HG03196 (cell line): ENCODE data around the gene RAX2.

Source experiments
- ATAC-seq: cut with Tn5 transposase; IDR thresholded peaks from one replicate; pipeline ENCODE4 v1.9.1; 2021; ENCODE audit not compliant: unreplicated experiment

The RAX2 gene

DNA sequence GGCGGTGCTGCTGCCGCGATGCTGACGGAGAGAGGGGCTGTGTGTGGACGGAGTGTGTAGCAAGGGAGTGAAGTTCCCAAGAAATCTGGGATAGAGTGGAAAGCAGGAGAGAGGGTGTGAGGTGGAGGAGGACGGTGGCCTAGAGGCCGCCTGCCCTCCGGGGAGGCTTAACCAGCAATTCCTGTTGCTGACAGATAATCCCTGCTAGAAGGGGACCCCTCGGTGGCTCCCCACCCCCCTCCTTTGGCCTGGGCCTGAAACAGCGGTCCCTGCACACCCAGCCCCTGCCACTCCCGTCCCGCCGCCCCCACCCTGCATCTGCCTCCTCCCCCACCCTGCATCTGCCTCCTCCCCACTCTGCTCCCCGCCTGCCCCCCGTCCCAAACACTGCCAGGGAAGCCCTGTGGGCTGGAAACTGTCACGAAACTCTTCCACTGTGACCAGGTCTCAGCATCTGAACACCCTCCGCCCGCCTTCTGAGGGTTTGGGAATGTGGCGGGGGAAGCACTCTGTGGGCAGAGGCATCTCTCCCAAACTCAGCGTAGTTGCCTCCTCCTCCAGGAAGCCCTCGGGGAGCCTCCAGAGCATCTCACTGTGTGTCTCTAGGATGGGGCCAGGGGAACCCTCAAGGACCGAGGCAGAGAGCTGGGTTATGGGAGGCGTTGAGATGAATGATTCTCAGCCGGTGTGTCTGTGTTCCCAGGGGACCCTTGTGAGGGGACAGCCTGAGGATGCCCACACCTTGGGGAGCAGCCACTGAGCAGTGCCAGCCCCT lies 31.3 kb upstream of the RAX2 start:
- no peak for ATAC-seq

DNA sequence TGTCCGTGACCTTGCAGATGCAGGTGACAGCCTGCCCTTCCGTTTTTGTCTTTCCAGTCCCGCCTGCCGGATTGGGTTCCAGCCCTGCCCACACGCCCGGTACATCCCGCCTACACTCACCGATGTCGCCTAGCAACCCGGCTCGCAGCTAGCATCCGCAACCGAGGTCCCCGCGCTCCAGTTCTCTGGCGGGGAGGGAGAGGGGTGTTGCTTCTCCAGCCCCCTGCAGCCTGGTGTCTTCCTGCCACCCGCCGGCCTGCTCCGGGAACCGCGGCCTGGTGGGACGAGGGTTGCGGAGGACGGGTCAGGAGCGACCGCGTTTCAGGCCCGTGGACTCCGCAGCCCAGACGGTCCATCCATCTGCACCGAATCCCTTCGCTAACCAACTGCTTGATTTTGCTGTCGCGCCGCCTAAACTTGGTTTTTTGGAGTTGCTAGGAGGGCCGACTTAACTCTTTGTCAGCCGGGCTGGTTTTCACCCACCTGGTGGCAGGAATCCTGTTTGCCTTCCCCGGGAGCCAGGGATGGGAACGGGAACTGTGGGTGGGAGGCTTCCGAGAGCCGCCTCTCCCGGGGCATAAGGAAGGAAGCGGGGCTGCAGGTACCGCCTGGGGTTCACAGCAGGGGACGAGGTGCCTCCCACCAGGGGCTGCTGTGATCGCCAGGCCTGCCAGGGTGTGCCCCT lies 29.5 kb upstream of the RAX2 start:
- no peak for ATAC-seq

DNA sequence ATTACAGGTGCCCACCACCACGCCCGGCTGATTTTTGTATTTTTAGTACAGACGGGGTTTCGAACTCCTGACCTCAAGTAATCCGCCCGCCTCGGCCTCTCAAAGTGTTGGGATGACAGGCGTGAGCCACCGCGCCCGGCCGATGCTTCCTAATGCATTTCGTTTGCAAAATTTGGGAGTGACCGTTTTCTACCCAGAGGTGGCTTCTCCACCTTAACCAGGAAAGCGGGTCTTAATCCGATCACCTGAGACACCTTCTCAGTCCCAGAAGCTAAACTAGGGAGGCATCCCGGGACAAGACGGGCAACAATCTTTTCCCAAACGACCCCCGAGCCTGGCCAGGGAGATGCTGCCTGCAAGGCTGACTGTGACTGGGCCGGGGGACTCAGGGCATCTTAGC lies 29.0 kb upstream of the RAX2 start:
- ATAC-seq, result no peak

DNA sequence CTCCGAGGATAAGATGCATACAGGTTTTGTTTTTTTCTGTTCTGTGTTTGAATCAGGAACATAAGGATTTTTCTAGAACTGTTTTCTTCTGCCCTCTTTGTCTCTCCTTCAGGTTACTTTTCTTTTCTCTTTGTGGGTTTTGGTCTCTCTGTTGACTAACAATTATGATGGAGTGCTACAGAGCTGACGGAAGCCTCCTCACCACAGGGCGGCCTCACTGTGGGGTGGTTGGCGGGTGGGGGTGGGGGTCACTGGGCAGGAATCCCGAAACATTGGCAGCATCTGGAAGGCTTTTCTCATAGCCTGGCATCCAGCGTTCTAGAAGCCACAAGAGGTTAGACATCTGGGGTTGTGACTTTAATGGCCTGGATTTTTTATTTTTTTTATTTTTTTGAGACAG lies 26.1 kb upstream of the RAX2 start:
- ATAC-seq, result no peak

DNA sequence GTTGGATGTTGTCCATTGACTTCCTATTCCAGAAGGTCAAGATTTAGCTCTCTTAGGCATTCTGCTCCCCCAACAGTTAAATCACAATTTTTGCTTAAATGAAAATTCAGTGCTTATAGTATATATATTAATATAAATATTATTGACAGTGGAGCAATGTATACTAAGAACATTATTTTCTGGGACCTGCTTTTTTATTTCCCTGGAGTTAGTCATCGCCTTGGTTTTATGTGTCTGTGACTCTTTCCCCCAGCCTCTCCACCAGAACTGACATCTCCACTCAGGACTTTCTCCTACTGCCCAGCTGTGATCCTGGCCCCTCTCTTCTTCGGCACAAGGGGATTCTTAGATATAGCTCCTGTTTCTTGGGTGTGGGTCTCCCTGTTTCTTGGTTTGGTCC lies 24.3 kb upstream of the RAX2 start:
- no peak for ATAC-seq

DNA sequence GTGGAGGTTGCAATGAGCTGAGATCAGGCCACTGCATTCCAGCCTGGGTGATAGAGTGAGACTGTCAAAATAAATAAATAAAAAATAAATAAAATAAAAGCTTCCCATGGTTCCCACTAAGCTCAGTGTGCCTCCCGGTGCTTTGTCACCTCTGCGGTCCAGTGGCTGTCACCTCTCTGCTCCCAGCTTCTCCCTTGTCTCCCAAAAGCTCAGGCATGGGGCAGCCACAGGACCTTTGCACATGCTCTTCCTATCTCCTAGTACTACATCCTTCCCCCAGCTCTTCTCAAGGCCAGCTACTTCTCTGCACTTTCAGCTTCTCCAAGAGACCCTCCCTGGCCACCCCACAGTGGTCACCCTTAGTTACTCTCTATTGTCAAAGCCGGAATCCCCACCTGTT lies 21.8 kb upstream of the RAX2 start:
- ATAC-seq, result no peak

DNA sequence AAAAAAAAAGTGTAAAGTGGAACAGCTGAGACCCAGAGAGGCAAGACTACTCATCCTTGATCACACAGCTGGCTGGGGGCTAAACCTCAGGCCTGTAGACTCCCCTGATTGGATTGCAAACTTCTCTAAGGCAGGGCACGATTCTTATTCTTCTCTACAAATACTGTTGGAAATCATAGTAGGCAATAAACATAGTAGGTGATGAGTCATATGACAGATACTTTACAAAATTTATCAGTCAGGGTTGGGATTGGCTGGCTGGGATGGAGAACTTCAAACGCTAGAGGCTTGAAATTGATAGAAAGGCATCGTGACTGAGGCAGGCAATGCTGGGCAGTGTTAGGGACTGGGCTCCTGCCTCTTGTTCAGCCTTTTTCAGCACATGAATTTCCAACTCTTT lies 20.1 kb upstream of the RAX2 start:
- ATAC-seq, result no peak

DNA sequence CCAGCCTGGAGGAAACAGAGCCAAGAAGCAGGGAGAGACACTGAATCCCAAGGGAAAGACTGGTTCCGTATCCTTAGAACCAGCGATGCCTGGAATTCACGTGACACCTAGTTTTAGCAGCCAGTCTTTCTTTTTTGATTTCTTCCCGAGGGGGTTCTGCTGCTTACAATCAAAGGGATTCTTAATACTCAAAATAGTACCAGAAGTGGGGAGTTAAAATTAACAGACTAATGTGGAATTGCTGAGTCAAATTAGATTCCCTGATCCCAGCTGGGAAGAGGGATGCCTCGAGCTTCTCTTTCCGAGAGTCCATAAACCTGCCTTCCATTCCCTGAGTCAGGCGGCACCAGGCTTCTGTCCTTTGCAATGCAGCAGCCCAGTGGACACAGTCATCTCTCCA lies 18.9 kb upstream of the RAX2 start:
- ATAC-seq, result no peak

DNA sequence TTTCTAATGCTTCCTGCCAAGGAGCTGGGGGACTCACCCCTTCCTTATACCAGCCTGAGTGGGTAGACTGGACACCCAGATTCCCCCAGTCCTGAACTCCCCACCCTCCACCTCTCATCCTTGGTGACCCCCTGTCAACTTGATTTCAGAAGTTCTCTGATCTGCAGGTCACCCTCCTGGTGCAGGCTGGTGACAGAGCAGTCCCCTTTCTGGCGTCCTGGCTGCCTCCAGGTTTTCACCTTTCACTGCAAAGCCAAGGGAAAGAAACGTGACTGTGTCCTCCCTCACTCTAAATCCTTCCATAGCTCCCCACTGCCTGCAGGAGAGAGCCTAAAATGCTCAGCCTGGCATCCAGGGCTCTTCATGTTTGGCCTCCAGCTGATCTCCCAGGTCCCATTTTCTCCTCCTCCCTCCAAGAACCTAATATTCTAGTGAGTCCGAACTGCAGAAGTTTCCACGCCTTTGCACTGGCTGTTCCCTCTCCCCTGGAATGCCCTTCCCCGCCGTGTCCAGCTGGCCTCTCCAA lies 18.2 kb upstream of the RAX2 start:
- no peak for ATAC-seq

DNA sequence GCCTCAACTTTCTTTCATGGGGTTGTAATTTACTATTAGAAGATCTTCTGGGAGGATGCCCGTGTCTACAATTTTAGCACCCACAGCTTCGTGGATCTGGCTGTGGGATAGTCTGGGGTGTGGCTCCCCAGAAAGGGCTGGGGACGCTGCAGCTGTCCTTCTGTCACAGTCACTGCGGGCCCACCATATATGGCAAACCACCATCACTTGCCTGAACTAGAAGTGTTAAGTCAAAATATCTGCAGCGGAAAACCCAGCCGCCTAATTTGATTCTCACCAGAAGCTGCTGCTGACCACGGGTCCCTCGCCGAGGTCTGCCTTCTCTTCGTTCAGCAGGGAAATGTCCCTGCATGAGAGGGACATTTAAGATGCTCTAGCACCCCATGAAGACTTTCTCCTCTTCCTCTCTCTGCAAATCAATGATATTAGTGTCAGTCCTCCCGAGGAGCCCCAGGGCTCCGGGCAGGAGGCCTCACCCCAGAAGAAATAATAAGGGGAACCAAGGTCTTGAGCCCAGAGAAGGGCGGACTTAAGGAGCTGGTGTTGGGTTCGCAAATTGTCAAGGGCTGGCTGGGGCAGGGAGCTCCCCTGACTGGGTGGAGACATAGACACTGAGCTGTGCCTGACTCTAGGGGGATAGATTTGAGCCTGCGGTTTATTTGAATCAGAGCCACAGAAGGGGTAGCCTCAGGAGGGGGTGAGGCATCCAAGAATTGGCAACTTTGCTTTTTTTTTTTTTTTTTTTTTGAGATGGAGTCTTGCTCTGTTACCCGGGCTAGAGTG lies 17.2 kb upstream of the RAX2 start:
- no peak for ATAC-seq

DNA sequence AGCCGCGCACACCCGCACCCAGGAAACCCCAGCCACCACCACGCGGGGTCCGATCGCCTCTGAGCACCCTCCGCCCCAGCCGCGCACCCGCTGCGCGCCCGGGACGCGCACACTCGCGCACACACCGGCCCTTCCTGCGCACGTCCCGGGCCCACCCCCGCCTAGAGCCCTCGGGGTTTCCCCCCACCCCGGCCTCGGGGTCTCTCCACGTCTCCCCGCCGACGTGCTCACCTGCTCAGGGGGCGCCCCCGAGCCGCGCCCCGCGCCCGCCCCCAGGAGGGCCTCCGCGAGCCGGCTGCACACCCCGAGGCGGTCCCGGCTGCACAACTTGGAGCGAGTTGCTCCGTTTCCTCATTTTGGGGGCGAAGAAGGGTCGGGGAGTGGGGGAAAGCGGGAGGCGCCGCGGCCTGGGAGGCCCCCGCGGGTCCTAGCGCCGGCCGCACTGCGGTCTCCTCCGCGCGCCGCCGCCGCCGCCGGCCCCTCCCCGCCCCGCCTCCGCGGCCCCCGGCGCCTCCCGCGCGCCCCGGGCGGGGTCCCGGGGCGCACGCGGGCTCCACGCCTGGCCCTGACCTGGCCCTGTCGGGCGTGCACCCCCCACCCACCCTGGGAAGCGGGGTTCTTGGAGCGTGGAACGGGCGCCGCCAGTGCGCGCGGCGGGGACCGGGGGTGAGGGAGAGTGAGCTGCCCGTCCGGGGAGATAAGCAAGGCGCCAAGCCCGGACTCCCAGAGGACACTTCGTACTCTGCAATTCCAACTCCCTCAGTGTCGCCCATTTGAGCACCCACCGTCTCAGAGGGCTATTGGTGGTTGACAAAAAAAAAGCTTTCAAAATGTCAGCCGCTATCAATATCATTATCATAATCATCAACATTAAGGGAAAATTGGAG lies 14.2 kb upstream of the RAX2 start, which contains the start of gene MATK:
Gene MATK (minus strand): TSS at position 444 of the 887 bp plus-strand sequence. CDS start 1,246 bp downstream, outside the sequence.
- no peak for ATAC-seq

DNA sequence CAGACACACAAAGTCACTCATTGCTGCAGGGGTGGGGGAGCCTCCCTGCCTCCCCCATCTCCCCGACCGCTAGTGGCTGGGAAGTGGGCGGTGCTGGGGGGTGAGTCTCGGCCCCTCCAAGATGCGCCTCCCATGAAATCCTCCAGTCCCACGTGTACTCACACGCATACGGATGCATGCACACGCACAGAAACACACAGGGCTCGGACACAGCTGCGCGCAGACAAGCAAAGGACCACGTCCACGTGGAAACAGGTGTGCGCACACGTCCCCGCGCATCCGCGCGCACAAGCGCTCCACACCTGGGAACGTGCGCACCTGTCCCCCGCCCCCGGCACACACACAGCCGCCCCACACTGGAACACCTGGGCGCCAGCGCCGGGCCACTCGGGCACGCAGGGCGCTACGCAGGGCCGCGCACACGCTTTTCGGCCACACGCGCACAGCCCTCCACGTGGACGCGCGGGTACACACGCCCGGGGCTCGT lies 13.5 kb upstream of the RAX2 start:
- ATAC-seq, result no peak

DNA sequence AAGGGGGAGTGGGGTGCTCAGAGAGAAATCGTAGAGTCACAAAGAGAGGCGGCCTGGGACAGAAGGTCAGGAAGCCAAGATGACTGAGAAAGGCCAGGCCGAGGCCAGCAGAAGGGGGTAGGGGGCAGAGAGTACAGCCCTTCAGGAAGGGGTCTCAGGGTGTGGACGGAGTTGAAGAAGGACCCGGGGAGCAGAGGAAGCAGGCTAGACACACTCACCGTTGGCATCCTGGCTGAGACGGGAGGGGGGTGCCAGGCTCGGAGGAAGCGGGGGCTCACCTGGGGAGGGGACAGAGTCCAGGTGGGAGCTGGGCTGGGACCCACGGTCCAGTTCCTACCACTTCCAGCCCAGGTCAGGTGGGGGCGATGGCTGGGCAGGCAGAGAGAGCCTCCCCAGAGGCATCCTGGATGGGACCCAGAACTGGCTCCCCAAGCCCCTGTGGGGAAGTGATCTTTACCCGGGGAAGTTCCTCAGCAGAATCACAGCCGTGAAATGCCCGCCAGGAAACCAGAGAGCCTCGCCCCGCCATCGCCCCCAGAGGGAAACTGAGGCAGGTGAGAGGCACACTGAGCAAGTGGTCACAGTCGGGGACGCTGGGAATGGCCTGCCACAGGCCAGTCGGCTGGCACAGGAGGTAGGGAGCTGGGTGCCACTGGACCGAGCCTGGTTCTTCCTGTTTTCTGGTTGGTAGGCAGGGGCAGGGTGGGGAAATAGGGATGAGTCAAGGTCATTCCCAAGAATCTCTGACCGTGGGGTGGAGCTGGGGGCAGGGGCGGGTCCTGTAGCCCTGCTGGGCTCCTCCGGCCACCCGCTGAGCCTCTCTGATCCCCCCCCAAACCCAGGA lies 12.8 kb upstream of the RAX2 start:
- no peak for ATAC-seq

DNA sequence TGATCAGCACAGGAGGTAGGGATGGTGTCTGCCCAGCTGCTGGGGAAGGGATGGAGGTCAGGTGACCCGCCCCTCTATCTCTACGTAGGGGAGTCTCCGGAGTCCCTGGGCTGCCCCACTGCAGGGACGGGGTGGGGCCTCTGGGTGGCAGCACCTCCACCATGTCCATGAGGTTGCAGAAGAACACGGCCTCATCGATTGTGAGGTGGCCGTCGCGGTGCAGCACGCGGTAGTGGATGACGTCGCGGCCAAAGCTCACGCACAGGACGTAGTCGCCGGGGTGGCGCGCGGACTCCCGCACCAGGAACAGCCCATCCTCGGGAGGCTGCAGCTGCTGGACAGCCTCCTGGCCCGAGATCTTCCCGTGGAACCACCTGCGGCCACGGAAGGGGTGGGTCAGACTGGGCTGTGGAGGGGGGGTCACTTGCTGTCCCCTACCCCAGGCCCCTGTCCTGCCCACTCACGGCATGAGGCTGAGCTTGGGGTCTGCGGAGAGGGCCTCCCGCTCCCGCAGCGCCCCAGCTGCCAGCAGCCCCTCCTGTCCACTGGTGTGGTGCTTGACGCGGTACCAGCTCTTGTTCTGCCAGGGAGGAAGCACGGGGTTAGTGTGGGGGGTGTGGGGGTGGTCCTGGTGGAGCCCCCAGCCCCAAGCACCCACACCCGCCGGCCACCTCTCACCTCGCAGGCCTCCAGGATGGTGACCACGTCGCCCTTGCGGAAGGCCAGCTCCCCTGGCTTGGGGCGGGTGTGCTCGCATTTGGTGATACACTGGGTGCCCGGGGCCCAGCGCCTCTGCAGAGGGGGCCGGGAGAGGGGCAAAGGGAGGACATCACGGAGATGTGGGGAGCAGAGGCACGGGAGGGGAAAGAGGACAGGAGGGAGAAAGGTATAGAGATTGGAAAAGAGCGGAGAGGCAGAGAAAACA lies 11.9 kb upstream of the RAX2 start:
- no peak for ATAC-seq

DNA sequence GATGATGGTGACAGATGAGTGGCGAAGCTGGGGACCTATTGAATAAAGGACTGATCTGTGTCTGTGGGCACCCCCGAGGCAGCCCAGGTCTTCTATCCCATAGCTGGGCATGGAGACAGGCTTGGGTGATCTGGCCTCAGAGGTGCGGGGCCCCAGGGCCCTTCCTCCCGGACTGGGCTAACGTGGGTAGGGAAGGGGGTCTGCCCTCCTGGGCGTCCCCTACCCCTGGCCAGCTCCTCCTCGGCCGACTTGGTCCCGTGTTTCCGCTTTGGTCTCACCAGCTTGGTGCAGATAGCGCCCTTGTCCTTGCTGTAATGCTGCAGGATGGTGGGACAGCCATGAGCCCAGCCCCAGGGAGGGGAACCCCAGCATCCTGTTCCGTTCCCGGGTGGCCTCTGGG lies 10.9 kb upstream of the RAX2 start:
- ATAC-seq, result no peak

DNA sequence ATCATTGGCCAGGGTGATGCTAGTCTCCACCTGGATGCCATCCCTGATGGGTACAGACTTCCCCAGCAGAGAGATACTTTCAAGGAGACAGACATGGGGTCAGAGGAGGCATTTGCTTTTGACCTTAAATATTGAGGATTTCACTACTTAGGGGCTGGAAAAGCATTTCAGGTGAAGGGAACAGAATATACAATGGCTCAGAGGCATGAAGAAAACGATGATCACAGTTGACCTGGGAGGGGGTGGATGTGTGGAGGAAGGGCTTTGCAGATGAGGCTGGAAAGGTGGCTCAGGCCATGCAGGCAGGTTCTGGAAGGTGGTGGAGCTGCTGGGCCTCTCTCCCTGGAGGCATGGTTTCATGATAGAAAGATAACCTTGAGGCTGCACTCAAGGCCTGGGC lies 10.3 kb upstream of the RAX2 start:
- ATAC-seq, result no peak

DNA sequence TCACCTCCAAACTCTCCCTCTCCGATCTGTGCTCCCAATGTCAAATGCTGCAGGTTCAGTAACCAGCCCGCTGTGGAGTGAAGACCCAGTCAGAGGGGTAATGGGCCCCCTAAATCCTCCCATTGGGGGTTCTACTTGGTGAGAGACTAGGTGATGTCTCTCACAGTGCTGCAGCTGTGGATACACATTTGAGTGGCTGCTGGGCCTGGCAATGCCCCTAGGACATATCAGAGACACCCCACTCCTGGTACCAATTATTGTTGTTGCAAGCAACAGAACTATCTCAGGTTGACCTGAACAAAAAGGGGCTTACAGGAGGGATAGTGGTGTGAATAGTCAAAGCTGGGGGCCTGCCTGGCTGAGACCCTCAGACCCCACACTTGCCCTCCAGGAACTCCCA lies 9.6 kb upstream of the RAX2 start:
- no peak for ATAC-seq

DNA sequence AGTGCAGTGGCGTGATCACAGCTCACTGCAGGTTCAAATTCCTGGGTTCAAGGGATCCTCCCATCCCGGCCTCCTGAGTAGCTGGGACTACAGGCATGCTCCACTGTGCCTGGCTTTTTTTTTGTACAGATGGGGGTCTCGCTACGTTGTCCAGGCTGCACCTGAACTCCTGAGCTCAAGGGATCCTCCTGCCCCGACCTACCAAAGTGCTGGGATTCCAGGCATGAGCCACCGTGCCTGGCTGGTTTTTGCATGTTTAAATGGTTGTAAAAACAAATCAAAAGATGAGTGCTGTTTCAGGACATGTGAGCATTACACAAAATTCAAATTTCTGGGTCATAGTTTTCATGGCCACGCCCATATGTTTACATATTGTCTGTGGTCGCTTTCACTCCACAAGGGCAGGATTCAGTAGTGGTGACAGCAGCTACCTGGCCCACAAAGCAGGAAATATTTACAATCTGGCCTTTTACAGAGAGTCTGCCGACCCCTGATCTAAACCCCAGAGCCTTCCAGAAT lies 8.8 kb upstream of the RAX2 start:
- ATAC-seq, result no peak
